Subcutaneous adipose tissue (tissue), 4 donors: ENCODE measurements around the gene DGCR6. TPM values are rescaled to one million over a fixed set of nuclear protein-coding genes. Genes with fewer than 3 reads are reported as not detected.

Experiments used
- total RNA-seq, 4 donors: library from RNA; depleted of rRNA; stranded (reverse); fragments of >200 nt; gene quantifications; one replicate each; pipeline ENCODE4 v1.1.0, GENCODE V29; 2016
- TF ChIP-seq, protein P1 (sequence below): fragments of 450-650 bp; IDR thresholded peaks from one replicate; pipeline ENCODE4 v1.5.1; 2016; ENCODE audit warnings: low read depth, mild to moderate bottlenecking, control low read depth, antibody characterized with exemption, moderate library complexity

DGCR6 gene
- total RNA-seq, 4 donors from 2014 or later: 2.0 to 11.5 (median 7.6) TPM

DNA sequence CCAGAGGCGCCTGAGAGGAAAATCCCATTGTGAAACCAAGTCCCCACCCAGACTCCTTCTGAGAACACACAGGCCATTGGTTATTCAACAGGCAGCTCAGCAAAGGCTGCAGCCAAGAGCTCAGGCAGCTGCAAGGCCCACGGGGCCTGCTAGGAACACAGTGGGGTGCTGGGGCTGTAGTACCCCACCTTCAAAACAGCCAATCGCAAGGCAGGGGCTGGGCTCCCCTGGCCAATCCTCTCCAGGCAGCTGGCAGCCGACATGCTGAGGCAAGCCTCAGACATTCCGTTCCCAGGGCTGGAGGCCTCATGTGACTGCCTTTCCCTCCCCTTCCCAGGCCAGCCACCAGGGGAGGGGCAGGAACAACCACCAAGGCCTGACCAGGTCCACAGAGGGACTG is 23.3 kb downstream of the DGCR6 start:
- TF ChIP-seq, protein P1, sequence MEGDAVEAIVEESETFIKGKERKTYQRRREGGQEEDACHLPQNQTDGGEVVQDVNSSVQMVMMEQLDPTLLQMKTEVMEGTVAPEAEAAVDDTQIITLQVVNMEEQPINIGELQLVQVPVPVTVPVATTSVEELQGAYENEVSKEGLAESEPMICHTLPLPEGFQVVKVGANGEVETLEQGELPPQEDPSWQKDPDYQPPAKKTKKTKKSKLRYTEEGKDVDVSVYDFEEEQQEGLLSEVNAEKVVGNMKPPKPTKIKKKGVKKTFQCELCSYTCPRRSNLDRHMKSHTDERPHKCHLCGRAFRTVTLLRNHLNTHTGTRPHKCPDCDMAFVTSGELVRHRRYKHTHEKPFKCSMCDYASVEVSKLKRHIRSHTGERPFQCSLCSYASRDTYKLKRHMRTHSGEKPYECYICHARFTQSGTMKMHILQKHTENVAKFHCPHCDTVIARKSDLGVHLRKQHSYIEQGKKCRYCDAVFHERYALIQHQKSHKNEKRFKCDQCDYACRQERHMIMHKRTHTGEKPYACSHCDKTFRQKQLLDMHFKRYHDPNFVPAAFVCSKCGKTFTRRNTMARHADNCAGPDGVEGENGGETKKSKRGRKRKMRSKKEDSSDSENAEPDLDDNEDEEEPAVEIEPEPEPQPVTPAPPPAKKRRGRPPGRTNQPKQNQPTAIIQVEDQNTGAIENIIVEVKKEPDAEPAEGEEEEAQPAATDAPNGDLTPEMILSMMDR: no peak

GRCh38 chr22:18931905-18932652 is 26.0 kb downstream of the DGCR6 start:
- TF ChIP-seq, protein P1: no peak

GRCh38 chr22:18933914-18934313 is 27.8 kb downstream of the DGCR6 start:
- TF ChIP-seq, protein P1: no peak

- TF ChIP-seq, protein P1: no peak
Measured at GRCh38 chr22:18935889-18936529, 29.9 kb downstream of the DGCR6 start, which contains the start of gene PRODH. Gene PRODH (minus strand): TSS chr22:18936293. CDS start chr22:18936287, 6 bp downstream.

- TF ChIP-seq, protein P1: no peak
Measured at GRCh38 chr22:18947905-18948304, 41.8 kb downstream of the DGCR6 start.

GRCh38 chr22:18950141-18950540 is 44.0 kb downstream of the DGCR6 start:
- TF ChIP-seq, protein P1: no peak

DNA sequence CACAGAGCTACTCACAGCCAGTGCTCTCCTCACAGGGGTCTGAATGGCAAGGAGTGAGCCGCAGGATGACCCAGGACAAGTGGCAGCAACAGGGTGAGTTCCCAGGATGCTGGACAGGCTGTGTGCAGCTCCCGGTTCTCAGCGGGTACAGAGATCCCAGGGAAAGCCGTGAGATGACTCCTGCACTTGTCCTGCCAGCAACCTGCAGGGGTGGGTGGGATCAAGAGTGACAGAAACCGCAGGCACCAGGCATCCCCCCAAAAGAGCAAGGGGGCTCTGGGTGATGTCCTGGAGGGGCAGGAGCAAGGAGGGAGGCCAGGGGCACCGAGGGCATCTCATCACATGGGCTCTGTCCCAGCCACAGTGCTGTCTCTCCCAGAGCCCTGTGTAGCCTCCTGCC is 45.9 kb downstream of the DGCR6 start:
- TF ChIP-seq, protein P1: no peak
